HepG2 (cell line): ENCODE data around the gene LTB4R2. TPM values are rescaled to one million over a fixed set of nuclear protein-coding genes. Genes with fewer than 3 reads are reported as not detected.
A peak's percentile ranks its signal among the peaks of the same experiment; 100 is the strongest.

Experiments
- AGO2 ChIP-seq: fragments of 200-400 bp; formaldehyde crosslinking; optimal IDR thresholded peaks from 2 replicates; pipeline ENCODE3; 2017; ENCODE audit warnings: mild to moderate bottlenecking, low read depth, low read length, moderate library complexity
- BATF2 ChIP-seq: sonication (generic); formaldehyde crosslinking; IDR thresholded peaks from 2 replicates; pipeline ENCODE4 v1.8.0; 2022; ENCODE audit warnings: mild to moderate bottlenecking, missing genetic modification reagents, moderate library complexity
- ELF4 ChIP-seq: sonication (generic); formaldehyde crosslinking; IDR thresholded peaks from 2 replicates; pipeline ENCODE4 v1.5.0; 2020; ENCODE audit warnings: missing genetic modification reagents, mild to moderate bottlenecking, moderate library complexity, borderline replicate concordance
- ETV6 ChIP-seq: sonication (generic); formaldehyde crosslinking; conservative IDR thresholded peaks from 2 replicates; pipeline ENCODE4 v1.4.0; 2020; ENCODE audit warnings: missing genetic modification reagents
- FUBP1 ChIP-seq: sonication (generic); formaldehyde crosslinking; IDR thresholded peaks from 2 replicates; pipeline ENCODE4 v1.5.1; 2020; ENCODE audit warnings: missing genetic modification reagents, mild to moderate bottlenecking, borderline replicate concordance
- GPN1 ChIP-seq: sonication (generic); formaldehyde crosslinking; IDR thresholded peaks from 2 replicates; pipeline ENCODE4 v1.5.1; 2020; ENCODE audit warnings: missing genetic modification reagents, borderline replicate concordance
- HCFC1 ChIP-seq: fragments of 150-350 bp; IDR thresholded peaks from 2 replicates; pipeline ENCODE4 v1.6.1; 2014; ENCODE audit warnings: low read depth, low read length
- HDAC2 ChIP-seq: sonication (generic); formaldehyde crosslinking; IDR thresholded peaks from 2 replicates; pipeline ENCODE4 v1.4.0; 2020; ENCODE audit warnings: missing genetic modification reagents
- KDM1A ChIP-seq: IDR thresholded peaks from 2 replicates; pipeline ENCODE4 v1.6.1; 2016; ENCODE audit warnings: missing compliant biosample characterization
- MTA3 ChIP-seq: sonication (generic); formaldehyde crosslinking; IDR thresholded peaks from 2 replicates; pipeline ENCODE4 v1.4.0; 2020; ENCODE audit warnings: missing genetic modification reagents
- NFE2L2 ChIP-seq: fragments of 150-350 bp; IDR thresholded peaks from 2 replicates; pipeline ENCODE4 v1.6.1; 2014; ENCODE audit warnings: low read length
- NFRKB ChIP-seq: fragments of 450-650 bp; IDR thresholded peaks from 2 replicates; pipeline ENCODE4 v1.6.1; 2017
- PBX3 ChIP-seq: sonication (generic); formaldehyde crosslinking; IDR thresholded peaks from 2 replicates; pipeline ENCODE4 v1.8.1; 2023; ENCODE audit warnings: missing genetic modification reagents, inconsistent platforms, borderline replicate concordance
- RFX1 ChIP-seq: fragments of 450-650 bp; IDR thresholded peaks from 2 replicates; pipeline ENCODE4 v1.6.1; 2017
- RXRB ChIP-seq: IDR thresholded peaks from 2 replicates; pipeline ENCODE4 v1.6.1; 2016; ENCODE audit warnings: borderline replicate concordance, missing genetic modification reagents, missing compliant biosample characterization
- TCF7L2 ChIP-seq: IDR thresholded peaks from 2 replicates; pipeline ENCODE4 v1.6.1; 2011; ENCODE audit warnings: mild to moderate bottlenecking, low read depth, low read length, moderate library complexity
- ZHX1 ChIP-seq: sonication (generic); formaldehyde crosslinking; IDR thresholded peaks from 2 replicates; pipeline ENCODE4 v1.8.1; 2022; ENCODE audit warnings: low read depth, mild to moderate bottlenecking, missing genetic modification reagents
- ZNF121 ChIP-seq: sonication (generic); formaldehyde crosslinking; IDR thresholded peaks from 2 replicates; pipeline ENCODE4 v1.5.0; 2020; ENCODE audit warnings: mild to moderate bottlenecking, missing genetic modification reagents
- ZNF670 ChIP-seq: sonication (generic); formaldehyde crosslinking; IDR thresholded peaks from 2 replicates; pipeline ENCODE4 v1.8.0; 2022; ENCODE audit warnings: mild to moderate bottlenecking, missing genetic modification reagents, borderline replicate concordance
- polyA plus RNA-seq, 8 experiments: library from polyadenylated mRNA; depleted of rRNA in 3 of 8; stranded (reverse) in 7 of 8; unstranded in 1 of 8; fragments of >200 nt; fragmentation: Illumina TruSeq in 4 of 8; extraction: Trizol in 4 of 8; gene quantifications; 2 replicates each; pipeline versions ENCODE4 v1.2.1 to v1.2.3, GENCODE V29; 2011 to 2016; ENCODE audit warnings: low read depth in 4 of 8, missing spikeins in 1 of 8, mixed read lengths in 1 of 8; ENCODE audit not compliant: insufficient read depth in 1 of 8
- total RNA-seq, 5 experiments: library from RNA; depleted of rRNA; stranded (reverse); fragments of >200 nt; fragmentation: Illumina TruSeq; extraction: Trizol; gene quantifications; 2 replicates each; pipeline ENCODE4 v1.2.3, GENCODE V29; 2016; ENCODE audit warnings: low read depth in 1 of 5
- TF ChIP-seq, protein P1 (sequence below): sonication (generic); formaldehyde crosslinking; IDR thresholded peaks from 2 replicates; pipeline ENCODE4 v1.4.0; 2020; ENCODE audit warnings: missing genetic modification reagents, borderline replicate concordance
- TF ChIP-seq, protein P2 (sequence below): sonication (generic); formaldehyde crosslinking; IDR thresholded peaks from 2 replicates; pipeline ENCODE4 v1.8.1; 2023; ENCODE audit warnings: mild to moderate bottlenecking, missing genetic modification reagents, borderline replicate concordance

The LTB4R2 gene
- total and polyA plus RNA-seq, 2 of the 13 experiments (the other 11 are each of a cell fraction or from before 2014, with no cell fraction given): 3.9 to 6.9 TPM

DNA sequence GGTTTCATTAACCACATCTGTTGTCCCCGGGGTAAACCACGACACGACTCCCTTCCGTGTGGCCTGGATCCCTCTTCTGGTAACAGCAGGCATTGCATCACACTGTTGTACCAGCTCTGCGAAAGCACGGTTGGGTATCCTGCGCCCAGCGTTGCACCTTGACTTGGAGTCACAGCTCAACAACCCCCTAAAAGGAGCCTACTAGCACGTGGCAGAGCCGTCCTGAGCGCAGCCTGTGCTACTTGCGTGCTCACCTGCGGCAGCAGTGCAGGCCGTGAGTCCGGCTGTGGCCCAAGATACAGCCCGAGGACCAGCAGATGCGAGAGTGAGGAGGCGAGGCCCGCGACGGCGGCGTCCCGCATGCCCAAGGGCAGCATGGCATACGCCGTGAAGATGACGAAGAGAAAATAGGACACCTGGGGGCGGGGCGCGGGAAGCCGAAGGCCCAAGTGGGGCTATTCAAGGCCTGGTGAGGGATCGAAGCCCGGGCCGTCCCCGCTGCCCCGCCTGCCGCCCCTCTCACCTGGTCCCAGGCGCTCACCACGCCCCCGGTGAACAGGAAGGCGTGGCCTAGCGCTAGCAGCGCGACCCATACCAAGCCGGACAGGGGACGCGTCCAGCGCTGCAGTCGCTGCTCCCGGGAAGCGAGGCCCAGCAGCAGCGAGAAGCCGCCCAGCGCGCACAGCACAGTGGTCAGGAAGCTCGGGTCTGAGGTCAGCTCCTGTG lies 22.5 kb downstream of the LTB4R2 start (continued):
- TF ChIP-seq FUBP1 (CRISPR knock-in tag) (no peak), PBX3 (CRISPR knock-in tag) (no peak), NFE2L2 (no peak), RFX1 (no peak), RXRB (CRISPR knock-in tag) (peak; percentile 44; the same call in 1 of the 2 replicates), ZNF670 (CRISPR knock-in tag) (peak; percentile 97), HDAC2 (CRISPR knock-in tag) (peak; percentile 70), TCF7L2 (no peak), ZHX1 (CRISPR knock-in tag) (no peak), HCFC1 (no peak), MTA3 (CRISPR knock-in tag) (0 out of 2 replicates have a peak, but pooled peaks have one; percentile 15), GPN1 (CRISPR knock-in tag) (peak; percentile 87), KDM1A (CRISPR knock-in tag) (peak; percentile 75), ELF4 (no peak), ETV6 (CRISPR knock-in tag) (peak; percentile 86), NFRKB (no peak), ZNF121 (CRISPR knock-in tag) (no peak; the same call in 1 of the 2 replicates), AGO2 (no peak), BATF2 (CRISPR knock-in tag) (peak; percentile 98)
- TF ChIP-seq, protein P1, sequence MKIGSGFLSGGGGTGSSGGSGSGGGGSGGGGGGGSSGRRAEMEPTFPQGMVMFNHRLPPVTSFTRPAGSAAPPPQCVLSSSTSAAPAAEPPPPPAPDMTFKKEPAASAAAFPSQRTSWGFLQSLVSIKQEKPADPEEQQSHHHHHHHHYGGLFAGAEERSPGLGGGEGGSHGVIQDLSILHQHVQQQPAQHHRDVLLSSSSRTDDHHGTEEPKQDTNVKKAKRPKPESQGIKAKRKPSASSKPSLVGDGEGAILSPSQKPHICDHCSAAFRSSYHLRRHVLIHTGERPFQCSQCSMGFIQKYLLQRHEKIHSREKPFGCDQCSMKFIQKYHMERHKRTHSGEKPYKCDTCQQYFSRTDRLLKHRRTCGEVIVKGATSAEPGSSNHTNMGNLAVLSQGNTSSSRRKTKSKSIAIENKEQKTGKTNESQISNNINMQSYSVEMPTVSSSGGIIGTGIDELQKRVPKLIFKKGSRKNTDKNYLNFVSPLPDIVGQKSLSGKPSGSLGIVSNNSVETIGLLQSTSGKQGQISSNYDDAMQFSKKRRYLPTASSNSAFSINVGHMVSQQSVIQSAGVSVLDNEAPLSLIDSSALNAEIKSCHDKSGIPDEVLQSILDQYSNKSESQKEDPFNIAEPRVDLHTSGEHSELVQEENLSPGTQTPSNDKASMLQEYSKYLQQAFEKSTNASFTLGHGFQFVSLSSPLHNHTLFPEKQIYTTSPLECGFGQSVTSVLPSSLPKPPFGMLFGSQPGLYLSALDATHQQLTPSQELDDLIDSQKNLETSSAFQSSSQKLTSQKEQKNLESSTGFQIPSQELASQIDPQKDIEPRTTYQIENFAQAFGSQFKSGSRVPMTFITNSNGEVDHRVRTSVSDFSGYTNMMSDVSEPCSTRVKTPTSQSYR (CRISPR knock-in tag): peak; percentile 55
- TF ChIP-seq, protein P2, sequence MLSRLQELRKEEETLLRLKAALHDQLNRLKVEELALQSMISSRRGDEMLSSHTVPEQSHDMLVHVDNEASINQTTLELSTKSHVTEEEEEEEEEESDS (CRISPR knock-in tag): no peak
